Neural crest cell (in vitro differentiated cells): Measurements from ENCODE around the gene CYB5D1. TPM values are rescaled to one million over a fixed set of nuclear protein-coding genes. Genes with fewer than 3 reads are reported as not detected.

Source experiments
- DNase-seq: peaks from one replicate; pipeline ENCODE4 v3.0.0; 2021; ENCODE audit warnings: low read depth, mixed read lengths, low spot score
- H3K27ac Mint-ChIP-seq: one replicate; pipeline ENCODE4 v1.8.0; 2021; ENCODE audit warnings: mild to moderate bottlenecking, mixed read lengths; ENCODE audit not compliant: unreplicated experiment
- H3K27me3 Mint-ChIP-seq: 2 replicates; pipeline ENCODE4 v1.8.0; 2021; ENCODE audit warnings: low read depth, mild to moderate bottlenecking, mixed read lengths
- H3K36me3 Mint-ChIP-seq: 2 replicates; pipeline ENCODE4 v1.8.0; 2021; ENCODE audit warnings: low read depth, mild to moderate bottlenecking, mixed read lengths
- H3K4me1 Mint-ChIP-seq: 2 replicates; pipeline ENCODE4 v1.8.0; 2021; ENCODE audit warnings: mixed read lengths
- H3K4me3 Mint-ChIP-seq: one replicate; pipeline ENCODE4 v1.8.0; 2021; ENCODE audit warnings: mild to moderate bottlenecking, mixed read lengths
- H3K9me3 Mint-ChIP-seq: 2 replicates; pipeline ENCODE4 v1.8.0; 2021; ENCODE audit warnings: mixed read lengths
- total RNA-seq: library from RNA; stranded (reverse); gene quantifications from 2 replicates; pipeline ENCODE4 v1.2.1, GENCODE V29; 2021
- TF ChIP-seq, protein P1 (sequence below): fragments of 200-600 bp; sonication (generic); conservative IDR thresholded peaks from 2 replicates; pipeline ENCODE4 v1.5.0; 2021; ENCODE audit warnings: antibody characterized with exemption, mild to moderate bottlenecking

The CYB5D1 gene
- total RNA-seq, 1 donor from 2014 or later = 12.7 TPM

DNA sequence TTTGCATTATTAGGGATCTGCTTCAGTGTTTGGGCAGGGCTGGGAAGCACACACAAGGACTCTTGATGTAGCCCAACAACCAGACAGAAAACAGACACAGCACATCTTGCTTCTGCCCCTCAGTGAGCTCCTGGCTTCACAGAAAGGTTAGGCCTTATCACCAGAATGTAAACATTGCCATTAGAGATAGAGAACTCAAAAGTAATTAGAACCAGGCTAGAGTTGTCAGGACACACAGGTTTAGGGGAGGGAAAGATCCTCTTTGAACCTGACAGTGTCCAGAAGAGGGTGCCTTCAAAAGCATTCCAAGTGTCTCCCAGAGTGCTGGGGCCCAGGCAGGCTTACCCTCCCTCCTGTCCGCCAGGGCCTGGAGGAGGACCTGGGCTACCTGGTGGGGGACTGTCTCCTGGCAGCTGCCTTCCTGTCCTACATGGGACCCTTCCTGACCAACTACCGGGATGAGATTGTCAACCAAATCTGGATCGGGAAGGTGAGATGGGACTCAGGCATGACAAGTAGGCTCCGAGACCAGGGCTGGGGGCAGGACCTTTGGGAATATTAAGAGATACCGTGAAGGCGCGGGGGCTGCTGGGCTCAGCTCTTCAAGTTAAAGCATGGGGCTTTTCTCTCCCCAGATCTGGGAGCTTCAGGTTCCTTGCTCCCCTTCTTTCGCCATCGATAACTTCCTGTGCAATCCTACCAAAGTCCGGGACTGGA, 40.7 kb upstream of the CYB5D1 start:
- H3K4me1 Mint-ChIP-seq = no peaks in the 10 kb centered on the region
- H3K27ac Mint-ChIP-seq = peak overlapping the region; percentile 5
- TF ChIP-seq, protein P1, sequence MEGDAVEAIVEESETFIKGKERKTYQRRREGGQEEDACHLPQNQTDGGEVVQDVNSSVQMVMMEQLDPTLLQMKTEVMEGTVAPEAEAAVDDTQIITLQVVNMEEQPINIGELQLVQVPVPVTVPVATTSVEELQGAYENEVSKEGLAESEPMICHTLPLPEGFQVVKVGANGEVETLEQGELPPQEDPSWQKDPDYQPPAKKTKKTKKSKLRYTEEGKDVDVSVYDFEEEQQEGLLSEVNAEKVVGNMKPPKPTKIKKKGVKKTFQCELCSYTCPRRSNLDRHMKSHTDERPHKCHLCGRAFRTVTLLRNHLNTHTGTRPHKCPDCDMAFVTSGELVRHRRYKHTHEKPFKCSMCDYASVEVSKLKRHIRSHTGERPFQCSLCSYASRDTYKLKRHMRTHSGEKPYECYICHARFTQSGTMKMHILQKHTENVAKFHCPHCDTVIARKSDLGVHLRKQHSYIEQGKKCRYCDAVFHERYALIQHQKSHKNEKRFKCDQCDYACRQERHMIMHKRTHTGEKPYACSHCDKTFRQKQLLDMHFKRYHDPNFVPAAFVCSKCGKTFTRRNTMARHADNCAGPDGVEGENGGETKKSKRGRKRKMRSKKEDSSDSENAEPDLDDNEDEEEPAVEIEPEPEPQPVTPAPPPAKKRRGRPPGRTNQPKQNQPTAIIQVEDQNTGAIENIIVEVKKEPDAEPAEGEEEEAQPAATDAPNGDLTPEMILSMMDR = no peak
- H3K9me3 Mint-ChIP-seq = no peaks in the 10 kb centered on the region
- DNase-seq = no peak
- H3K27me3 Mint-ChIP-seq = peaks cover 15% of the 10 kb centered on the region
- H3K4me3 Mint-ChIP-seq = no peak overlapping the region
- no peaks in the 10 kb centered on the region for H3K36me3 Mint-ChIP-seq

DNA sequence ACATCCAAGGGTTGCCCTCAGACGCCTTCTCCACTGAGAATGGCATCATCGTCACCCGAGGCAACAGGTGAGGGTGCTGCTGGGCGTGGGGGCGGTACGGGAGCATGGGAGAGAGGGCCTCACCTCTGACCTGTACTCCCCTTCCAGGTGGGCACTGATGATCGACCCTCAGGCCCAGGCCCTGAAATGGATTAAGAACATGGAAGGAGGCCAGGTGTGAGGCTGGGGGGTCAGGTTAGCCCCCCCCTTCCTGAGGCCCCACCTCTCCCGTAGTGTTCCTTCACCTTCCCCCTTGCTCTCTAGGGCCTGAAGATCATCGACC, 40.2 kb upstream of the CYB5D1 start:
- no peak for DNase-seq
- no peaks in the 10 kb centered on the region for H3K9me3 Mint-ChIP-seq
- H3K27ac Mint-ChIP-seq = no peak overlapping the region
- TF ChIP-seq, protein P1 = no peak
- no peaks in the 10 kb centered on the region for H3K36me3 Mint-ChIP-seq
- no peaks in the 10 kb centered on the region for H3K4me1 Mint-ChIP-seq
- no peak overlapping the region for H3K4me3 Mint-ChIP-seq
- H3K27me3 Mint-ChIP-seq = peaks cover 17% of the 10 kb centered on the region

DNA sequence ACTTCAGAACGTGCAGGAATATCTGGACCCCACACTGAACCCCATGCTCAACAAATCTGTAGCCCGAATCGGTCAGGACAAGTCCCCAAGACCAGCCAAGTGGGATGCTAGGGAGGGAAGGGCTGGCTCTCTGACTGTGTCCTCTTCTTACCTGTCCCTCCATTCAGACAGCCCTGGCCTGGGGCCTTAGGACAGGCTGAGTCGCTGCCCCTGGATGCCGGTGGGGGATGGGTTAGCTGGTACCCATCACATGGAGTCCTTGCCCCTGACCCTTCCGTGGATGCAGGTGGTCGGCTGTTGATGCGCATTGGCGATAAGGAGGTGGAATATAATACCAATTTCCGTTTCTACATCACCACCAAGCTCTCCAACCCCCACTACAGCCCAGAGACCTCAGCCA, 39.8 kb upstream of the CYB5D1 start:
- Mint-ChIP-seq H3K36me3 (no peaks in the 10 kb centered on the region), H3K27me3 (peaks cover 19% of the 10 kb centered on the region), H3K9me3 (no peaks in the 10 kb centered on the region), H3K27ac (no peak overlapping the region), H3K4me3 (no peak overlapping the region), H3K4me1 (no peaks in the 10 kb centered on the region)
- DNase-seq = no peak
- TF ChIP-seq, protein P1 = no peak

DNA sequence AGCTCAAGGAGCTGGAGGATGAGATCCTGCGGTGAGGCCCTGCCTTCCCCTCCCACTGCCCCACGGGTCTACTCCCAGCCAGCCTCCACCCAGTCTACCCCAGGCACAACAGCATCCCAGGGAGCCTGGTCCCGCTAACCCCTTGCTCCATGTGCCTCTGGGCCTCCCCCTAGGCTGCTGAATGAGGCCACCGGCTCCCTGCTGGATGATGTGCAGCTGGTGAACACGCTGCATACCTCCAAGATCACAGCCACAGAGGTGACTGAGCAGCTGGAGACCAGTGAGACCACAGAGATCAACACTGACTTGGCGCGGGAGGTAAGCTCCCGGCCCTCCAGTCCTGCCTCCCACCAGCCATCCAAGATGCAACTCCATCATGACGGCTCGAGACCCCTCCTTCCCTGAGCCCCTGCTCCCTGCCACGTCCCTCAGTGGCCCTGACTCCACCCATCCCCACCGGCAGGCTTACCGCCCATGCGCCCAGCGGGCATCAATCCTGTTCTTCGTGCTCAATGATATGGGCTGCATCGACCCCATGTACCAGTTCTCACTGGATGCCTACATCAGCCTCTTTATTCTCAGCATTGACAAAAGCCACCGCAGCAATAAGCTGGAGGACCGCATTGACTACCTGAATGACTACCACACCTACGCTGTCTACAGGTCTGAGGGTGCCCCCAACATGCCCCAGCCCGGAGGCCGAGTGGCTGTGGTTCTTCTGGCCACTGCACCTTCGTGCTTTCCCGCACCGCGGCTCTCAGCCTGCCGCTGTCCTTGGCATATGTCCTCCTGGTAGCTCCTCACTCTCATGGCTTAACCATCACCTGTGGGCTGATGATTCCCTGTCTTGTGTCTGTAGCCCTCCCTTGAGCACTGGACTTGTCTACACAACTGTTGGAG, 38.8 kb upstream of the CYB5D1 start:
- Mint-ChIP-seq H3K4me3 (no peak overlapping the region), H3K4me1 (no peaks in the 10 kb centered on the region), H3K27me3 (peaks cover 27% of the 10 kb centered on the region), H3K27ac (no peak overlapping the region), H3K36me3 (no peaks in the 10 kb centered on the region), H3K9me3 (no peaks in the 10 kb centered on the region)
- DNase-seq = no peak
- TF ChIP-seq, protein P1 = no peak

DNA sequence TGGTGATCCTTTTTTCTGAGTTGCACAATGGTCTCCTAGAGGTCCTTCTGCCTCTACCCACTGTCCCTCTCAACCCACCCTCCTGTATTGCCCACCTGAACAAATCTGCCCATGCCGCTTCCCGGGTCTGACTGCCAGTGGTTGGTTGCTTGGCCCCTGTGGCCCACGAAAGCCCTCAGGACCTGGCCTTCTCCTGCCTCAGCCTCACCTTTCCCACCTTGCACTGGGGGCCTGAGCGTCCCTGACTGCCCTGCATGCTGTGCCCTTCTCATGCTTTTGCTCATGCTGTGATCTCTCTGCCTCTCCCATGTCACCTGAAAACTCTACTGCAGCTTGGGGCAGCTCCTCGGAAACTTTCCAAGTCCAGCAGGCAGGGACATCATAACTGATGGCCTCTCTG, 37.6 kb upstream of the CYB5D1 start:
- Mint-ChIP-seq H3K9me3 (no peaks in the 10 kb centered on the region), H3K4me1 (no peaks in the 10 kb centered on the region), H3K27me3 (peaks cover 37% of the 10 kb centered on the region), H3K4me3 (no peak overlapping the region), H3K27ac (peak overlapping the region; percentile 73), H3K36me3 (no peaks in the 10 kb centered on the region)
- TF ChIP-seq, protein P1 = no peak
- no peak for DNase-seq
